IPS-NIHi7 (cell line): ENCODE results near the gene CFL1.
"Not testable (repeated sequence)": the region's sequence is repeated elsewhere in the genome, so short reads cannot be mapped to it uniquely, and the experiment has no call there.

ENCODE experiments used
- DNase-seq: peaks from one replicate; pipeline ENCODE4 v3.0.0; 2012; ENCODE audit warnings: mixed read lengths; ENCODE audit errors: extremely low spot score

Gene CFL1

GRCh38 chr11:65842144-65842543 lies 15.8 kb downstream of the CFL1 start:
- DNase-seq = no peak

GRCh38 chr11:65834202-65834601 lies 23.8 kb downstream of the CFL1 start:
- DNase-seq = no peak

- peak; percentile 99 for DNase-seq
Observed at GRCh38 chr11:65833297-65834030, 24.5 kb downstream of the CFL1 start, which contains the start of gene SNX32. TSS of gene SNX32 (plus strand) at chr11:65833963. CDS start at chr11:65834066, 103 bp downstream.

- not testable (repeated sequence) for DNase-seq
Observed at GRCh38 chr11:65832231-65832630, 25.7 kb downstream of the CFL1 start.

GRCh38 chr11:65829459-65829858 lies 28.5 kb downstream of the CFL1 start:
- no peak for DNase-seq

GRCh38 chr11:65826984-65827735 lies 30.8 kb downstream of the CFL1 start:
- DNase-seq = no peak

- no peak for DNase-seq
Observed at GRCh38 chr11:65822776-65823528, 35.0 kb downstream of the CFL1 start.

- no peak for DNase-seq
Observed at GRCh38 chr11:65821107-65821506, 36.9 kb downstream of the CFL1 start.

- peak; percentile 96 for DNase-seq
Observed at GRCh38 chr11:65817835-65818680, 39.9 kb downstream of the CFL1 start.

- DNase-seq = no peak
Observed at GRCh38 chr11:65817312-65817834, 40.6 kb downstream of the CFL1 start.

GRCh38 chr11:65816696-65817095 lies 41.3 kb downstream of the CFL1 start:
- no peak for DNase-seq

GRCh38 chr11:65814986-65815565 lies 42.9 kb downstream of the CFL1 start:
- DNase-seq = no peak

GRCh38 chr11:65814131-65814985 lies 43.6 kb downstream of the CFL1 start:
- DNase-seq = no peak

- DNase-seq = no peak
Observed at GRCh38 chr11:65811764-65812475, 46.1 kb downstream of the CFL1 start.

- no peak for DNase-seq
Observed at GRCh38 chr11:65810046-65810868, 47.7 kb downstream of the CFL1 start.

- DNase-seq = no peak
Observed at GRCh38 chr11:65809496-65809895, 48.5 kb downstream of the CFL1 start.

GRCh38 chr11:65808744-65809341 lies 49.1 kb downstream of the CFL1 start:
- DNase-seq = no peak

GRCh38 chr11:65806979-65807378 lies 51.0 kb downstream of the CFL1 start:
- no peak for DNase-seq
